K562 (cell line): Measurements from ENCODE around the gene BEST2. TPM values are rescaled to one million over a fixed set of nuclear protein-coding genes. Genes with fewer than 3 reads are reported as not detected.

ENCODE experiments used
- ARID1B ChIP-seq: fragments of 450-650 bp; IDR thresholded peaks from 2 replicates; pipeline ENCODE4 v1.6.1; 2016; ENCODE audit warnings: antibody characterized with exemption, mild to moderate bottlenecking, inconsistent platforms
- ARNT ChIP-seq, 2 experiments: fragments of 450-650 bp; IDR thresholded peaks; 2 replicates each; pipeline ENCODE4 v1.6.1; 2016; ENCODE audit warnings: mild to moderate bottlenecking in 1 of 2
- ATF2 ChIP-seq: sonication (generic); formaldehyde crosslinking; IDR thresholded peaks from 2 replicates; pipeline ENCODE4 v1.8.1; 2022; ENCODE audit warnings: missing genetic modification reagents
- CBX3 ChIP-seq, 2 experiments: IDR thresholded peaks; 1 replicate in 1 of 2; 2 replicates in 1 of 2; pipeline ENCODE4 v1.6.1; 2012; ENCODE audit warnings: inconsistent platforms in 2 of 2, low read length in 2 of 2, borderline replicate concordance in 1 of 2, control low read depth in 1 of 2
- FOXP4 ChIP-seq: sonication (generic); formaldehyde crosslinking; IDR thresholded peaks from 2 replicates; pipeline ENCODE4 v1.8.0; 2022; ENCODE audit warnings: mild to moderate bottlenecking, missing genetic modification reagents, borderline replicate concordance
- HDGF ChIP-seq: fragments of 450-650 bp; IDR thresholded peaks from 2 replicates; pipeline ENCODE4 v1.6.1; 2016
- MAFK ChIP-seq: IDR thresholded peaks from 2 replicates; pipeline ENCODE4 v1.6.1; 2011; ENCODE audit warnings: low read length, improper control_type of control experiment
- MCM2 ChIP-seq: fragments of 450-650 bp; IDR thresholded peaks from 2 replicates; pipeline ENCODE4 v1.6.1; 2017; ENCODE audit warnings: low read depth, mild to moderate bottlenecking
- MTA2 ChIP-seq: fragments of 450-650 bp; IDR thresholded peaks from 2 replicates; pipeline ENCODE4 v1.6.1; 2016; ENCODE audit warnings: low read depth
- NKRF ChIP-seq: fragments of 450-650 bp; IDR thresholded peaks from 2 replicates; pipeline ENCODE4 v1.6.1; 2016; ENCODE audit warnings: borderline replicate concordance
- NR2C1 ChIP-seq, 2 experiments: fragments of 450-650 bp; IDR thresholded peaks; 2 replicates each; pipeline ENCODE4 v1.6.1; 2017; ENCODE audit warnings: mild to moderate bottlenecking in 2 of 2, antibody characterized with exemption in 1 of 2, inconsistent platforms in 1 of 2, missing compliant biosample characterization in 1 of 2, missing genetic modification characterization in 1 of 2
- RFX5 ChIP-seq: IDR thresholded peaks from 2 replicates; pipeline ENCODE4 v1.6.1; 2011; ENCODE audit warnings: low read depth, mild to moderate bottlenecking, improper control_type of control experiment, low read length
- SMARCA4 ChIP-seq: fragments of 450-650 bp; IDR thresholded peaks from 2 replicates; pipeline ENCODE4 v1.6.1; 2016
- SMARCE1 ChIP-seq: fragments of 450-650 bp; IDR thresholded peaks from 2 replicates; pipeline ENCODE4 v1.7.1; 2016; ENCODE audit warnings: mild to moderate bottlenecking
- TFAP4 ChIP-seq: sonication (generic); formaldehyde crosslinking; IDR thresholded peaks from 2 replicates; pipeline ENCODE4 v1.8.0; 2022; ENCODE audit warnings: missing genetic modification reagents, mild to moderate bottlenecking, moderate library complexity, borderline replicate concordance
- ZNF609 ChIP-seq: sonication (generic); formaldehyde crosslinking; IDR thresholded peaks from 2 replicates; pipeline ENCODE4 v1.8.1; 2023; ENCODE audit warnings: missing genetic modification reagents, mild to moderate bottlenecking, borderline replicate concordance
- ZNF764 ChIP-seq: fragments of 250-450 bp; sonication (Bioruptor Pico); IDR thresholded peaks from 2 replicates; pipeline ENCODE4 v1.4.0; 2020; ENCODE audit warnings: low read depth, mild to moderate bottlenecking, moderate library complexity
- polyA plus RNA-seq, 8 experiments: library from polyadenylated mRNA; depleted of rRNA in 4 of 8; stranded (reverse) in 5 of 8; unstranded in 3 of 8; fragments of >200 nt; fragmentation: Nextera tagmentation in 2 of 8; fragmentation: Illumina TruSeq in 1 of 8; extraction: Ambion mirVana in 2 of 8; extraction: Trizol in 1 of 8; gene quantifications; 2 replicates each; pipeline versions ENCODE4 v1.2.1 to v1.2.3, GENCODE V29; 2011 to 2014; ENCODE audit warnings: inconsistent platforms in 1 of 8, missing spikeins in 1 of 8
- total RNA-seq, 7 experiments: library from RNA; depleted of rRNA in 6 of 7; stranded (reverse); fragments of >200 nt in 6 of 7; fragmentation: Illumina TruSeq in 2 of 7; extraction: Trizol in 2 of 7; gene quantifications; 2 replicates each; pipeline versions ENCODE4 v1.2.1 to v1.2.3, GENCODE V29; 2011 to 2021; ENCODE audit warnings: low replicate concordance in 1 of 7

Gene BEST2
- total and polyA plus RNA-seq, 9 of the 15 experiments (the other 6 are each of a cell fraction or from before 2014, with no cell fraction given): not detected

- TF ChIP-seq SMARCA4 (peak; percentile 95), ARID1B (peak; percentile 98), TFAP4 (CRISPR knock-in tag) (peak; percentile 82), ZNF609 (CRISPR knock-in tag) (peak; percentile 80; the same call in 1 of the 2 replicates), MCM2 (no peak), CBX3 (IDR thresholded peaks at IDR 0.05; ENCODE audit: borderline replicate concordance in 1 of 2, low read length in 2 of 2) (peak in 1 of 2 experiments; percentile 55; a peak in 1 of 3 replicates), MAFK (0 out of 2 replicates have a peak, but pooled peaks have one; percentile 23), NKRF (peak; percentile 75), RFX5 (no peak), MTA2 (peak; percentile 91), ATF2 (CRISPR knock-in tag) (no peak), ZNF764 (CRISPR knock-in tag) (no peak), NR2C1 (IDR thresholded peaks at IDR 0.05) (0 out of 2 replicates have a peak, but pooled peaks have one; percentile 8), NR2C1 (tag; IDR thresholded peaks at IDR 0.05) (peak; percentile 2; the same call in 1 of the 2 replicates), FOXP4 (peak; percentile 54; the same call in 1 of the 2 replicates), HDGF (peak; percentile 94; the same call in 1 of the 2 replicates), ARNT (IDR thresholded peaks at IDR 0.05) (peak in 1 of 2 experiments; percentile 83; a peak in 1 of 4 replicates), SMARCE1 (peak; percentile 91)
Measured at GRCh38 chr19:12784394-12784870, 32.8 kb downstream of the BEST2 start (continued).
